ENCODE results near the gene LGR6. TPM values are rescaled to one million over a fixed set of nuclear protein-coding genes. Genes with fewer than 3 reads are reported as not detected.
"Not testable (repeated sequence)": the region's sequence is repeated elsewhere in the genome, so short reads cannot be mapped to it uniquely, and the experiment has no call there.

Gene LGR6, protein sequence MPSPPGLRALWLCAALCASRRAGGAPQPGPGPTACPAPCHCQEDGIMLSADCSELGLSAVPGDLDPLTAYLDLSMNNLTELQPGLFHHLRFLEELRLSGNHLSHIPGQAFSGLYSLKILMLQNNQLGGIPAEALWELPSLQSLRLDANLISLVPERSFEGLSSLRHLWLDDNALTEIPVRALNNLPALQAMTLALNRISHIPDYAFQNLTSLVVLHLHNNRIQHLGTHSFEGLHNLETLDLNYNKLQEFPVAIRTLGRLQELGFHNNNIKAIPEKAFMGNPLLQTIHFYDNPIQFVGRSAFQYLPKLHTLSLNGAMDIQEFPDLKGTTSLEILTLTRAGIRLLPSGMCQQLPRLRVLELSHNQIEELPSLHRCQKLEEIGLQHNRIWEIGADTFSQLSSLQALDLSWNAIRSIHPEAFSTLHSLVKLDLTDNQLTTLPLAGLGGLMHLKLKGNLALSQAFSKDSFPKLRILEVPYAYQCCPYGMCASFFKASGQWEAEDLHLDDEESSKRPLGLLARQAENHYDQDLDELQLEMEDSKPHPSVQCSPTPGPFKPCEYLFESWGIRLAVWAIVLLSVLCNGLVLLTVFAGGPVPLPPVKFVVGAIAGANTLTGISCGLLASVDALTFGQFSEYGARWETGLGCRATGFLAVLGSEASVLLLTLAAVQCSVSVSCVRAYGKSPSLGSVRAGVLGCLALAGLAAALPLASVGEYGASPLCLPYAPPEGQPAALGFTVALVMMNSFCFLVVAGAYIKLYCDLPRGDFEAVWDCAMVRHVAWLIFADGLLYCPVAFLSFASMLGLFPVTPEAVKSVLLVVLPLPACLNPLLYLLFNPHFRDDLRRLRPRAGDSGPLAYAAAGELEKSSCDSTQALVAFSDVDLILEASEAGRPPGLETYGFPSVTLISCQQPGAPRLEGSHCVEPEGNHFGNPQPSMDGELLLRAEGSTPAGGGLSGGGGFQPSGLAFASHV
- total RNA-seq (under 1 TPM in 7 of 9 donors, not detected in 2; 0.06 to 0.54 (median 0.14) TPM), polyA plus RNA-seq (1 to 10 TPM in 1 of 3 donors, under 1 TPM in 1, not detected in 1; 0.48 to 1.0 TPM)
- long read RNA-seq, donor 1 = 0 reads
- long read RNA-seq, donor 2 = 0 reads
- long read RNA-seq, donor 3 = 0 reads
- long read RNA-seq, donor 4 = 0 reads
- long read RNA-seq, donor 5 = 0 reads
- long read RNA-seq, donor 6 = 0 reads
- long read RNA-seq, donor 7 = 0 reads
- long read RNA-seq, donor 8 = 0 reads
- long read RNA-seq, donor 9 = 0 reads
- long read RNA-seq, donor 10 = 0 reads

DNA sequence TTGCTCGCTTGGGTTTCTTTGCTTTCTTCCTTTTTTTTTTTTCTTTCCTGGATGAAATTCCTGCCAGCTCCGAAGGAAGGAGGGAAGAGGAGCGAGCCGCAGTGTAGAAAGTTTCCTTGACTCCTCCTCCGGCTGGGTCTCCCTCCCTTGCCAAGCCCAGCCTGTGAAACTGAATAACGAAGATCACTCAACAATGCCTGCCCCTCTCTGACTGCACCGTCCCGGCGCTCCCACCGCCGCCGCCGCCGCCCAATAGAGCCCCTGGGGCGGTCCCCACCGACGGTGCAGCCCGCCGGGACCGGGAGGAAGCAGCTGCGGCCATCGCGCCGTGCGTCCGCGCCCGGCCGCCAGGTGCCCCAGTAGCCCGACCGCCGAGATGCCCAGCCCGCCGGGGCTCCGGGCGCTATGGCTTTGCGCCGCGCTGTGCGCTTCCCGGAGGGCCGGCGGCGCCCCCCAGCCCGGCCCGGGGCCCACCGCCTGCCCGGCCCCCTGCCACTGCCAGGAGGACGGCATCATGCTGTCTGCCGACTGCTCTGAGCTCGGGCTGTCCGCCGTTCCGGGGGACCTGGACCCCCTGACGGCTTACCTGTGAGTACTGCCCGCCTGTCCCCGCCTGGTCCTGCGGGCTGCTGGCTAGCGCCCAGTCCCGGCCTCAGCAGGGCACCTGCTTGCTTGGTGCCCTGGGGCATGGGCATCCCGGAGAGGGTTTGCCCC is at the start of gene LGR6:
Gene LGR6 (plus strand): TSS at position 186 of the 714 bp plus-strand sequence. CDS start 191 bp downstream, at position 377.
- no peak within 1 kb of the TSS for H3K27ac ChIP-seq
- 2 to 11% (median 3%) methylated on average over 6 to 61 of the region's 61 CpGs for whole genome bisulfite sequencing, 4 donors
- no peaks in the 10 kb centered on the region for H3K9me3 ChIP-seq (replicated peaks in 1 of 3)
- H3K36me3 ChIP-seq (replicated peaks in 1 of 2) = no peaks in the 10 kb centered on the region
- H3K4me1 ChIP-seq (replicated peaks in 1 of 2) = peaks cover 0 to 8% of the 10 kb centered on the region in 2 donors
- H3K4me3 ChIP-seq = peak within 1 kb of the TSS in 1 of 4 donors; percentile 19
- intact Hi-C loops (cut with DNase I) = loop anchor here (2.0 kb wide), 1 partner anchor 121 kb away; no protein-coding TSS in a partner anchor
- TF ChIP-seq, protein P1, sequence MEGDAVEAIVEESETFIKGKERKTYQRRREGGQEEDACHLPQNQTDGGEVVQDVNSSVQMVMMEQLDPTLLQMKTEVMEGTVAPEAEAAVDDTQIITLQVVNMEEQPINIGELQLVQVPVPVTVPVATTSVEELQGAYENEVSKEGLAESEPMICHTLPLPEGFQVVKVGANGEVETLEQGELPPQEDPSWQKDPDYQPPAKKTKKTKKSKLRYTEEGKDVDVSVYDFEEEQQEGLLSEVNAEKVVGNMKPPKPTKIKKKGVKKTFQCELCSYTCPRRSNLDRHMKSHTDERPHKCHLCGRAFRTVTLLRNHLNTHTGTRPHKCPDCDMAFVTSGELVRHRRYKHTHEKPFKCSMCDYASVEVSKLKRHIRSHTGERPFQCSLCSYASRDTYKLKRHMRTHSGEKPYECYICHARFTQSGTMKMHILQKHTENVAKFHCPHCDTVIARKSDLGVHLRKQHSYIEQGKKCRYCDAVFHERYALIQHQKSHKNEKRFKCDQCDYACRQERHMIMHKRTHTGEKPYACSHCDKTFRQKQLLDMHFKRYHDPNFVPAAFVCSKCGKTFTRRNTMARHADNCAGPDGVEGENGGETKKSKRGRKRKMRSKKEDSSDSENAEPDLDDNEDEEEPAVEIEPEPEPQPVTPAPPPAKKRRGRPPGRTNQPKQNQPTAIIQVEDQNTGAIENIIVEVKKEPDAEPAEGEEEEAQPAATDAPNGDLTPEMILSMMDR (IDR thresholded peaks at IDR 0.05) = peak in 2 of 6 experiments; percentile 10 to 22
- TF ChIP-seq POLR2A (IDR thresholded peaks at IDR 0.05) = no peak
- H3K27me3 ChIP-seq = peaks cover 29% of the 10 kb centered on the region
- DNase-seq = no peak

DNA sequence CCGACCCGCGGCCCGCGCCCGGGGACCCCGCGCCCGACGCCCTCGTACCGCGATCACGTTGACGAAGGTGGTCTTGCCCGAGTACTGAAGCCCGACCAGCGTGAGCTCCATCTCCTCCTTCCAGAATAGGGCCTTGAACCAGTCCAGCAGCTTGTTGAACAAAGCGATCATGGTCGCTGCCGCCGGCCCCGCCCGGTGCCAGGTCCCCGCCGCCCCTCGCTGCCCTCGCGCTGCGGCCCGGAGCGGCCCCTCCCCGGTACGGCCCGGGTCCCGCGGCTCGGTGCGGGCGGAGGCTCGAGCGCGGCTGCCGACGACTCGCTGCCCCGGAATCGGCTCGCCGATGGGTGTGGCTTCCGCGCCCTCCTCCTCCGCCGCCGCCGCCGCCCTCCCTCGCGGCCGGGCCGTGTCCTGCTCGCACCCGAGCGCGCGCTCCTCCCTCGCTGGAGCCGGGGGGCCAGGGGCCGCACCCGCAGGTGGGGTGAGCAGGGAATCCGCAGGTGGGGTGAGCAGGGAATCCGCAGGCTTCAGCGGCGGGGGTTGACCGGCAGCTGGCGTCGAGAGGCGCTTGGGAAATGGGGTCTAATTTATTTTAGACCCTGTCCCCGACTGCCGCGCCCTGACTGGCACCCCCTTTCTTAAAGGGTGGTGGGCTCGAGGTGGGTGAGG is 49.1 kb upstream of the LGR6 start, which contains the start of gene ARL8A:
Gene ARL8A (minus strand): TSS at position 336 of the 666 bp plus-strand sequence. CDS start 165 bp downstream, at position 171.
- intact Hi-C loops (cut with DNase I) = no loop called here
- Histone ChIP-seq H3K27me3 (no peaks in the 10 kb centered on the region), H3K4me1 (replicated peaks in 1 of 2) (peaks cover 8 to 33% of the 10 kb centered on the region in 2 donors), H3K9me3 (replicated peaks in 1 of 3) (no peaks in the 10 kb centered on the region), H3K4me3 (peak within 1 kb of the TSS; percentile 71 to 96 (median 86)), H3K36me3 (replicated peaks in 1 of 2) (no peaks in the 10 kb centered on the region), H3K27ac (peak within 1 kb of the TSS; percentile 80 to 98 (median 87))
- DNase-seq = peak in 5 of 7 donors; percentile 50 to 77 (median 70)
- TF ChIP-seq, protein P1 (IDR thresholded peaks at IDR 0.05) = no peak
- TF ChIP-seq POLR2A (IDR thresholded peaks at IDR 0.05) = peak; percentile 39 to 59
- 0 to 2% (median 0%) methylated on average over 10 to 82 of the region's 82 CpGs for WGBS, 4 donors

DNA sequence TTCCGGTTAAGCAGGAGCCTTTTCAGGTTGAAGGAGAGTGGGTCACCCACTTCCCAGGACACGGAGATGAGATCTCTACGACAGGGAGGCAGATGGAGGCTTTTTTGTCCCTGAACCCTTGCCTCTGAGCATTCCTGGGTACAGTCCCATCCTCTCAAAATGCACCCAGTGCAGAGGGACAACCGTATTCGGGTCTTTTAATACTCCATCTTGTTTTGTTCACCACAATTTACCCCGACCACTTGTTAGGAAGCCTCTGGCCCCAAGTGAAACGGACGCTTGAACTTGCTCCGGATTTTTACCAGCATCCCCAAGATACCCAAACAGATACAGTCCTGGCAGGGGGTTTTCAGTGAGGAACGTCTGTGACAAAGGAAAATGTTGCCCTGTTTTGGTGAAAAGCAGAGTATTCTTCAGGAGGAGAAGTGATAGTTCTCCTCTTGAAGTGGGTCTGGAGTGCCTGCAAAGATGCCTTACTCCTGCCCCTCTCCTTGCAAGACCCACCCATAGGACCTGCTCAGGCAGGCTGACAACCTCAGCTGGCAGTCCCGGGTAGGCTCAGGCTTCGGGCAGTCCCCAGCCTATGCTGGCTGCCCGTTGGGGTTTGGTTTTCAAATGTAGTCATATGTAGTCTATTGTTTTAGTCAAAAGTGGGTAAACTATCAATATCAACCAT is 48.4 kb upstream of the LGR6 start:
- WGBS, 4 donors = 6 to 8% (median 7%) methylated on average over 11 to 13 of the region's 13 CpGs
- H3K27me3 ChIP-seq = no peaks in the 10 kb centered on the region
- peak overlapping the region in 4 of 5 donors; percentile 80 to 98 (median 90) for H3K27ac ChIP-seq
- no peaks in the 10 kb centered on the region for H3K36me3 ChIP-seq (replicated peaks in 1 of 2)
- intact Hi-C loops (cut with DNase I) = no loop called here
- no peaks in the 10 kb centered on the region for H3K9me3 ChIP-seq (replicated peaks in 1 of 3)
- H3K4me1 ChIP-seq (replicated peaks in 1 of 2) = peaks cover 8 to 33% of the 10 kb centered on the region in 2 donors
- TF ChIP-seq POLR2A (IDR thresholded peaks at IDR 0.05) = no peak
- TF ChIP-seq, protein P1 (IDR thresholded peaks at IDR 0.05) = no peak
- peak overlapping the region in 2 of 4 donors; percentile 81 to 96 for H3K4me3 ChIP-seq
- no peak for DNase-seq

DNA sequence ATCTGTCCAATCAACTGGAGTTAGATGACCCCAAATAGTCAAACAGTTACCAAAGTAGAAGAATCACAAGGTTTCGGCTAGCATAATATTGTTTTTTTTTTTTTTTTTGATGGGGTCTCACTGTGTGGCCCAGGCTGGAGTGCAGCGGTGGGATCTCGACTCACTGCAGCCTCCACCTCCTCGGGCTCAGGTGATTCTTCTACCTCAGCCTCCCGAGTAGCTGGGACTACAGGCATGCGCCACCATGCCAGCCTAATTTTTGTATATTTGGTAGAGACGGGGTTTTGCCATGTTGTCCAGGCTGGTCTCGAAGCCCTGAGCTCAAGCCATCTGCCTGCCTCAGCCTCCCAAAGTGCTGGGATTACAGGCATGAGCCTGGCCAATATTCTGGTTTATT is 47.9 kb upstream of the LGR6 start:
- H3K9me3 ChIP-seq (replicated peaks in 1 of 3); H3K4me3 ChIP-seq; H3K36me3 ChIP-seq (replicated peaks in 1 of 2); DNase-seq; intact Hi-C loops (cut with DNase I); H3K27ac ChIP-seq; H3K27me3 ChIP-seq: not testable (repeated sequence)
- WGBS, 4 donors = 93 to 95% (median 94%) methylated on average over 8 of the region's 8 CpGs
- H3K4me1 ChIP-seq (replicated peaks in 1 of 2) = peaks cover 6 to 29% of the 10 kb centered on the region in 2 donors
